IMR-90 (cell line): ENCODE measurements around the gene CCDC43.

Experiments used
- CTCF ChIP-seq: conservative IDR thresholded peaks from 2 replicates; pipeline ENCODE4 v1.5.1; 2012; ENCODE audit warnings: mild to moderate bottlenecking, low read depth, low read length, improper control_type of control experiment
- MAZ ChIP-seq: IDR thresholded peaks from 2 replicates; pipeline ENCODE4 v1.6.1; 2012; ENCODE audit warnings: low read depth, mild to moderate bottlenecking, low read length, improper control_type of control experiment, moderate library complexity, borderline replicate concordance
- RFX5 ChIP-seq: IDR thresholded peaks from 2 replicates; pipeline ENCODE4 v1.8.0; 2012; ENCODE audit warnings: low read depth, mild to moderate bottlenecking, low read length, moderate library complexity

GRCh38 chr17:44719444-44719843 lies 29.9 kb upstream of the CCDC43 start:
- no peak for TF ChIP-seq CTCF
- no peak for TF ChIP-seq RFX5
- no peak for TF ChIP-seq MAZ
